GM21423 (cell line): ENCODE data around the gene PHYHIPL.

Experiments
- ATAC-seq: cut with Tn5 transposase; IDR thresholded peaks from one replicate; pipeline ENCODE4 v1.9.1; 2021; ENCODE audit warnings: mild to moderate bottlenecking, moderate library complexity; ENCODE audit not compliant: unreplicated experiment

PHYHIPL gene

GRCh38 chr10:59176241-59177030, at the start of gene PHYHIPL:
Gene PHYHIPL, plus strand, starts transcription at chr10:59176643. Its CDS starts 211 bp downstream, at chr10:59176854.
- no peak for ATAC-seq

GRCh38 chr10:59126991-59127390, 49.5 kb upstream of the PHYHIPL start:
- no peak for ATAC-seq

- no peak for ATAC-seq
Measured at GRCh38 chr10:59127991-59128390, 48.5 kb upstream of the PHYHIPL start.

- no peak for ATAC-seq
Measured at GRCh38 chr10:59129867-59130266, 46.6 kb upstream of the PHYHIPL start.

- ATAC-seq = no peak
Measured at GRCh38 chr10:59131666-59132065, 44.8 kb upstream of the PHYHIPL start.

- ATAC-seq = no peak
Measured at GRCh38 chr10:59133841-59134593, 42.4 kb upstream of the PHYHIPL start.

- no peak for ATAC-seq
Measured at GRCh38 chr10:59134785-59135184, 41.7 kb upstream of the PHYHIPL start.

GRCh38 chr10:59135275-59135674, 41.2 kb upstream of the PHYHIPL start:
- no peak for ATAC-seq

GRCh38 chr10:59138052-59138451, 38.4 kb upstream of the PHYHIPL start:
- ATAC-seq = no peak

- ATAC-seq = no peak
Measured at GRCh38 chr10:59143544-59143943, 32.9 kb upstream of the PHYHIPL start.

GRCh38 chr10:59148701-59149100, 27.7 kb upstream of the PHYHIPL start:
- no peak for ATAC-seq

GRCh38 chr10:59155556-59155955, 20.9 kb upstream of the PHYHIPL start:
- no peak for ATAC-seq

- no peak for ATAC-seq
Measured at GRCh38 chr10:59167512-59167911, 8.9 kb upstream of the PHYHIPL start.

GRCh38 chr10:59172567-59172966, 3.9 kb upstream of the PHYHIPL start:
- no peak for ATAC-seq

GRCh38 chr10:59173414-59173813, 3.0 kb upstream of the PHYHIPL start:
- no peak for ATAC-seq

- no peak for ATAC-seq
Measured at GRCh38 chr10:59175538-59176240, 754 bp upstream of the PHYHIPL start.

- ATAC-seq = no peak
Measured at GRCh38 chr10:59177031-59177797, 771 bp downstream of the PHYHIPL start.

- no peak for ATAC-seq
Measured at GRCh38 chr10:59177836-59178235, 1.4 kb downstream of the PHYHIPL start.

- no peak for ATAC-seq
Measured at GRCh38 chr10:59179068-59179467, 2.6 kb downstream of the PHYHIPL start.

GRCh38 chr10:59180689-59181270, 4.3 kb downstream of the PHYHIPL start:
- ATAC-seq = no peak
